ENCODE measurements around the gene SLC25A4.

Gene SLC25A4

DNA sequence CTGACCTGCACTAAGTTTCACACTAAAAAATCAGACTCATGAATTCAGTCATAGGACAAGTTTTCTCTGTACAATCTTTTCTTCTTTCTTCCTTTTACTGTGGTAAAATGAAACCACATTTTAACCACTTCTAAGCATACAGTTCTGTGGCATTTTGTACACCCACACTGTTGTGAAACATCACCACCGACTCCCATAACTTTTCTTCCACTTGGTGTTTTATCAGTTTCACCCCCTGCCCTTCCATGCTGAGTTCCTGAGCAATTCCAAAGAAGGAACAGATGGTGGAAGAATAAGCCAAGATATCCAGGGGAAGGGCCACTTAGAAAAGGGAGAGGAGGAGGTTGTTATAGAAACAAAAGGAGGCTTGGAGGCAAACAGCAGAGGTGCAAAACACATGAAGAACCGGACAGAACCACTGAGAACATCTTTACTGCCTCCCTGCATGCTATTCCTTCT lies 22.6 kb downstream of the SLC25A4 start:
- TF ChIP-seq, protein P1, sequence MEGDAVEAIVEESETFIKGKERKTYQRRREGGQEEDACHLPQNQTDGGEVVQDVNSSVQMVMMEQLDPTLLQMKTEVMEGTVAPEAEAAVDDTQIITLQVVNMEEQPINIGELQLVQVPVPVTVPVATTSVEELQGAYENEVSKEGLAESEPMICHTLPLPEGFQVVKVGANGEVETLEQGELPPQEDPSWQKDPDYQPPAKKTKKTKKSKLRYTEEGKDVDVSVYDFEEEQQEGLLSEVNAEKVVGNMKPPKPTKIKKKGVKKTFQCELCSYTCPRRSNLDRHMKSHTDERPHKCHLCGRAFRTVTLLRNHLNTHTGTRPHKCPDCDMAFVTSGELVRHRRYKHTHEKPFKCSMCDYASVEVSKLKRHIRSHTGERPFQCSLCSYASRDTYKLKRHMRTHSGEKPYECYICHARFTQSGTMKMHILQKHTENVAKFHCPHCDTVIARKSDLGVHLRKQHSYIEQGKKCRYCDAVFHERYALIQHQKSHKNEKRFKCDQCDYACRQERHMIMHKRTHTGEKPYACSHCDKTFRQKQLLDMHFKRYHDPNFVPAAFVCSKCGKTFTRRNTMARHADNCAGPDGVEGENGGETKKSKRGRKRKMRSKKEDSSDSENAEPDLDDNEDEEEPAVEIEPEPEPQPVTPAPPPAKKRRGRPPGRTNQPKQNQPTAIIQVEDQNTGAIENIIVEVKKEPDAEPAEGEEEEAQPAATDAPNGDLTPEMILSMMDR (IDR thresholded peaks at IDR 0.05; ENCODE audit: poor library complexity, severe bottlenecking), result no peak
- ATAC-seq (ENCODE audit: low read depth) (no peak), DNase-seq (ENCODE audit: low spot score) (no peak)
- no peaks in the 10 kb centered on the region for H3K9me3 ChIP-seq (ENCODE audit: severe bottlenecking)
- no peaks in the 10 kb centered on the region for H3K27me3 ChIP-seq (ENCODE audit: insufficient read depth, poor library complexity, severe bottlenecking)
- H3K4me3 ChIP-seq (ENCODE audit: severe bottlenecking), result no peak overlapping the region
- no peak overlapping the region for H3K27ac ChIP-seq (ENCODE audit: poor library complexity, severe bottlenecking)
- H3K36me3 ChIP-seq (ENCODE audit: low read depth), result peaks cover 63% of the 10 kb centered on the region
- no peaks in the 10 kb centered on the region for H3K4me1 ChIP-seq (ENCODE audit: insufficient read depth, poor library complexity, severe bottlenecking)

DNA sequence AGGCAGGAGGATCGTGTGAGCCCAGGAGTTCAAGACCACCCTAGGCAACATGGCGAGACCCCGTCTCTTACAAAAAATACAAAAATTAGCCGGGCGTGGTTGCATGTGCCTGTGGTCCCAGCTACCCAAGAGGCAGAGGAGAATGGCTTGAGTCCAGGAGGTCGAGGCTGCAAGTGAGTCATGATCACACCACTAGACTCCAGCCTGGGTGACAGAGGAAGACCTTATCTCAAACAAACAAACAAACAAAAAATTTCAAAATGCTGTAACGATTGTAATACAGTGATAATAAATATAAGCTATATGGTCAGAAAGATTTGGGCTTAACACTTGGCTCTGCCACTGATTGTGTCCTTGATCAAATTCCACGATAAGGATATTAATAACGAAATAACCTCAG lies 24.2 kb downstream of the SLC25A4 start:
- DNase-seq (ENCODE audit: low spot score) (no peak), ATAC-seq (ENCODE audit: low read depth) (no peak)
- TF ChIP-seq, protein P1 (IDR thresholded peaks at IDR 0.05; ENCODE audit: poor library complexity, severe bottlenecking), result no peak
- no peak overlapping the region for H3K27ac ChIP-seq (ENCODE audit: poor library complexity, severe bottlenecking)
- H3K9me3 ChIP-seq (ENCODE audit: severe bottlenecking), result no peaks in the 10 kb centered on the region
- H3K4me3 ChIP-seq (ENCODE audit: severe bottlenecking), result no peak overlapping the region
- no peaks in the 10 kb centered on the region for H3K27me3 ChIP-seq (ENCODE audit: insufficient read depth, poor library complexity, severe bottlenecking)
- peaks cover 7% of the 10 kb centered on the region for H3K4me1 ChIP-seq (ENCODE audit: insufficient read depth, poor library complexity, severe bottlenecking)
- peaks cover 55% of the 10 kb centered on the region for H3K36me3 ChIP-seq (ENCODE audit: low read depth)

DNA sequence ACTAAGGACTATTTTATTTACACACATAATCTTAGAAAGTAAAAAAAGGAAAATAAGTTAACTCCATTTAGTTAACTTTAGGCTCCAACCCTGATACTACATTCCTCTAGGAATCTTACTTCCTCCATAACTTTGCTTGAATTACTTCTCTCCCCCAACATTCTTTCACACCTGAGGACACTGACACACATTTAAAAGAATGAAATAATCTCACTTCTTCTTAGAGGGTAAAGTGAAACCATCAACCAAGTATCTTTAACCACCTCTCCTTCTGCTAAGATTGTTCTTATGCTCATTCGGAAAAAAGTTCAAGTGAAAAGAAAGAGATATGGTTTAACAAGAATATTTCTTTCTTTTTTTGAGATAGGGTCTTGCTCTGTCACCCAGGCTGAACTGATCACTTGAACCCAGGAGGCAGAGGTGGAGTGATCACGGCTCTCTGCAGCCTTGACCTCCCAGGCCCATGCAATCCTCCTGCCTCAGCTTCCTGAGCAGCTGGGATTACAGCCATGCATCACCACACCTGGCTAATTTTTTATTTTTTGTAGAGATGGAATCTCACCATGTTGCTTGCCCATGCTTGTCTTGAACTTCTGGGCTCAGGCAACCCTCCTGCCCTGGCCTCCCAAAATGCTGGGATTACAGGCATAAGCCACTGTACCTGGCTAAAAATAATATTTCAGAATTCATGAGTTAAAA lies 28.5 kb downstream of the SLC25A4 start:
- DNase-seq (ENCODE audit: low spot score), result no peak
- Histone ChIP-seq H3K4me1 (ENCODE audit: insufficient read depth, poor library complexity, severe bottlenecking) (peaks cover 7% of the 10 kb centered on the region), H3K9me3 (ENCODE audit: severe bottlenecking) (no peaks in the 10 kb centered on the region), H3K27ac (ENCODE audit: poor library complexity, severe bottlenecking) (no peak overlapping the region), H3K4me3 (ENCODE audit: severe bottlenecking) (no peak overlapping the region), H3K36me3 (ENCODE audit: low read depth) (peaks cover 59% of the 10 kb centered on the region), H3K27me3 (ENCODE audit: insufficient read depth, poor library complexity, severe bottlenecking) (no peaks in the 10 kb centered on the region)
- ATAC-seq (ENCODE audit: low read depth), result no peak
- TF ChIP-seq, protein P1 (IDR thresholded peaks at IDR 0.05; ENCODE audit: poor library complexity, severe bottlenecking), result no peak

DNA sequence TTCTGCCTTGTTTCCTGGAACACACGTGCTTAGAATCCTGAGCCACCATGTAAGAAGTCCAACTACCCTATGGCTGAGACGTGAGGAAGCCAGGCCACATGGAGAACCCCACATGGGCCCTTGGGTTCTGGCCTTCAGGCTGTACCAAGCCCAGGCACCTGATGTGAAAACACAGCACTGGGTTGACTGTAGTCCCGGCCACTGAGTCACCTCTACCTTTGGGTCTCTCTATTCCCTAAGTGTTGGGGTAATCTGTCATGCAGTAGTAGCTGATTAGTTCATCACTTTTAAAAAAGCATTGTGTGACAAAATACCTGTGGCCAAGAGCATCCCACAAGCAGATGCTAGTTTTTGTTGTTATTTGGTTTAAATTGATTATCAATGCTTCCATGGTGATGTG lies 36.4 kb downstream of the SLC25A4 start:
- H3K27me3 ChIP-seq (ENCODE audit: insufficient read depth, poor library complexity, severe bottlenecking), result no peaks in the 10 kb centered on the region
- no peaks in the 10 kb centered on the region for H3K9me3 ChIP-seq (ENCODE audit: severe bottlenecking)
- TF ChIP-seq, protein P1 (IDR thresholded peaks at IDR 0.05; ENCODE audit: poor library complexity, severe bottlenecking), result no peak
- ATAC-seq (ENCODE audit: low read depth) (no peak), DNase-seq (ENCODE audit: low spot score) (no peak)
- no peak overlapping the region for H3K27ac ChIP-seq (ENCODE audit: poor library complexity, severe bottlenecking)
- no peaks in the 10 kb centered on the region for H3K4me1 ChIP-seq (ENCODE audit: insufficient read depth, poor library complexity, severe bottlenecking)
- peaks cover 17% of the 10 kb centered on the region for H3K36me3 ChIP-seq (ENCODE audit: low read depth)
- no peak overlapping the region for H3K4me3 ChIP-seq (ENCODE audit: severe bottlenecking)

DNA sequence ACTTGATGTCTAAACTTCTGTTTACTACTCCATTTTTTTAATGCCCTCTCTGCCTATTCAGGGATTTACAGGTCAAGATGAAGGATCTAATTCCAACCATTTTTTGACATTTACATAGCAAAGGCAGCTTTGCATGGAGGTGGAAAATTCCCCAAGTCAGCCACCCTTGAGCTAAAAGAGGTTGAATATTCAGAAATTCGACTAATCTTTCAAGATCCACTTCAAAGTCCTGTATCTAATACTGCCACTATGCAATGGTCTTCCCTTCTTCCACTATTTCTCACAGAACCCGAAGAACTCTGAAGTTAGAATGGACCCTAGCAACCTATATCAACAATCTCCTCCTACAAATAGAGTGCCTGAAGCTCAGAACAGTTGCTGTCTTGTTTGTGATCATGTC lies 39.2 kb downstream of the SLC25A4 start:
- Histone ChIP-seq H3K4me3 (ENCODE audit: severe bottlenecking) (no peak overlapping the region), H3K9me3 (ENCODE audit: severe bottlenecking) (no peaks in the 10 kb centered on the region), H3K36me3 (ENCODE audit: low read depth) (peaks cover 9% of the 10 kb centered on the region), H3K27me3 (ENCODE audit: insufficient read depth, poor library complexity, severe bottlenecking) (no peaks in the 10 kb centered on the region), H3K27ac (ENCODE audit: poor library complexity, severe bottlenecking) (no peak overlapping the region), H3K4me1 (ENCODE audit: insufficient read depth, poor library complexity, severe bottlenecking) (no peaks in the 10 kb centered on the region)
- DNase-seq (ENCODE audit: low spot score) (no peak), ATAC-seq (ENCODE audit: low read depth) (no peak)
- TF ChIP-seq, protein P1 (IDR thresholded peaks at IDR 0.05; ENCODE audit: poor library complexity, severe bottlenecking), result no peak

All from RWPE2 (cell line).